GM23338 (cell line): ENCODE data around the gene DRC1. TPM values are rescaled to one million over a fixed set of nuclear protein-coding genes. Genes with fewer than 3 reads are reported as not detected.

Experiments
- ATAC-seq: fragments of 200-7000 bp; cut with Tn5 transposase; 3 replicates; pipeline ENCODE4 v1.9.1; 2020
- DNase-seq: peaks from one replicate; pipeline ENCODE4 v3.0.0-alpha.2; 2015; ENCODE audit warnings: low spot score
- H2AFZ ChIP-seq: fragments of 200-600 bp; sonication (generic); 2 replicates; pipeline ENCODE4 v1.8.0; 2016; ENCODE audit warnings: antibody characterized with exemption, mild to moderate bottlenecking, moderate library complexity
- H3F3A ChIP-seq: fragments of 200-600 bp; sonication (generic); replicated peaks from 2 replicates; pipeline ENCODE4 v1.8.0; 2017; ENCODE audit warnings: antibody characterized with exemption, mixed run types, low read depth
- H3K27ac ChIP-seq: fragments of 200-600 bp; sonication (generic); 2 replicates; pipeline ENCODE4 v1.6.1; 2016; ENCODE audit warnings: low read depth
- H3K27me3 ChIP-seq: fragments of 200-600 bp; sonication (generic); 2 replicates; pipeline ENCODE4 v1.8.0; 2016; ENCODE audit warnings: mild to moderate bottlenecking, mixed run types, moderate library complexity; ENCODE audit not compliant: insufficient read depth
- H3K36me3 ChIP-seq: fragments of 200-600 bp; sonication (generic); 2 replicates; pipeline ENCODE4 v1.8.0; 2016; ENCODE audit warnings: mild to moderate bottlenecking; ENCODE audit not compliant: insufficient read depth
- H3K4me1 ChIP-seq: fragments of 200-600 bp; sonication (generic); 2 replicates; pipeline ENCODE4 v1.8.0; 2016; ENCODE audit warnings: mild to moderate bottlenecking, moderate library complexity; ENCODE audit not compliant: insufficient read depth
- H3K4me2 ChIP-seq: fragments of 200-600 bp; sonication (generic); 2 replicates; pipeline ENCODE4 v1.7.1; 2017; ENCODE audit warnings: mixed run types
- H3K4me3 ChIP-seq: fragments of 200-600 bp; sonication (generic); 2 replicates; pipeline ENCODE4 v1.6.1; 2016; ENCODE audit warnings: mixed run types
- H3K79me2 ChIP-seq: fragments of 200-600 bp; sonication (generic); replicated peaks from 2 replicates; pipeline ENCODE4 v1.8.0; 2017; ENCODE audit warnings: mild to moderate bottlenecking; ENCODE audit not compliant: insufficient read depth
- H3K9me2 ChIP-seq: fragments of 200-600 bp; sonication (generic); 2 replicates; pipeline ENCODE4 v1.8.0; 2017; ENCODE audit not compliant: insufficient read depth
- H4K20me1 ChIP-seq: fragments of 200-600 bp; sonication (generic); replicated peaks from 2 replicates; pipeline ENCODE4 v1.8.0; 2017; ENCODE audit warnings: mild to moderate bottlenecking; ENCODE audit not compliant: insufficient read depth
- H3K27ac Mint-ChIP-seq: 2 replicates; pipeline ENCODE4 v1.8.0; 2020; ENCODE audit warnings: inconsistent platforms, mild to moderate bottlenecking, moderate library complexity, mixed read lengths
- H3K27me3 Mint-ChIP-seq: 3 replicates; pipeline ENCODE4 v1.8.0; 2022; ENCODE audit warnings: low read depth, mild to moderate bottlenecking, moderate library complexity, mixed read lengths, inconsistent platforms; ENCODE audit not compliant: insufficient read depth, poor library complexity
- H3K36me3 Mint-ChIP-seq: 3 replicates; pipeline ENCODE4 v1.8.0; 2021; ENCODE audit warnings: low read depth, mild to moderate bottlenecking, inconsistent platforms, moderate library complexity, mixed read lengths
- H3K4me1 Mint-ChIP-seq: 3 replicates; pipeline ENCODE4 v1.8.0; 2020; ENCODE audit warnings: mild to moderate bottlenecking, inconsistent platforms, mixed read lengths
- H3K4me3 Mint-ChIP-seq: 3 replicates; pipeline ENCODE4 v1.8.0; 2021; ENCODE audit warnings: moderate library complexity, mild to moderate bottlenecking, inconsistent platforms, mixed read lengths
- H3K9me3 Mint-ChIP-seq: 3 replicates; pipeline ENCODE4 v1.8.0; 2020; ENCODE audit warnings: moderate library complexity, mild to moderate bottlenecking, inconsistent platforms, mixed read lengths
- CREB1 ChIP-seq: fragments of 250-450 bp; sonication (Bioruptor Pico); IDR thresholded peaks from 2 replicates; pipeline ENCODE4 v1.5.0; 2020; ENCODE audit warnings: low read depth, mild to moderate bottlenecking, moderate library complexity
- EZH2 ChIP-seq: fragments of 200-600 bp; sonication (generic); IDR thresholded peaks from one replicate; pipeline ENCODE4 v1.8.0; 2017; ENCODE audit warnings: antibody characterized with exemption, mild to moderate bottlenecking, low read depth; ENCODE audit not compliant: unreplicated experiment
- EZH2phosphoT487 ChIP-seq: fragments of 200-600 bp; sonication (generic); IDR thresholded peaks from one replicate; pipeline ENCODE4 v1.8.1; 2018; ENCODE audit warnings: antibody characterized with exemption; ENCODE audit not compliant: unreplicated experiment
- JUNB ChIP-seq: IDR thresholded peaks from one replicate; pipeline ENCODE4 v1.6.1; 2016; ENCODE audit warnings: antibody characterized with exemption; ENCODE audit not compliant: unreplicated experiment
- NANOG ChIP-seq: IDR thresholded peaks from 2 replicates; pipeline ENCODE4 v1.6.1; 2016; ENCODE audit warnings: antibody characterized with exemption, borderline replicate concordance
- POLR2AphosphoS5 ChIP-seq: IDR thresholded peaks from 2 replicates; pipeline ENCODE4 v1.6.1; 2016; ENCODE audit warnings: antibody characterized with exemption, low read depth
- STAT1 ChIP-seq: IDR thresholded peaks from one replicate; pipeline ENCODE4 v1.6.1; 2016; ENCODE audit warnings: antibody characterized with exemption; ENCODE audit not compliant: unreplicated experiment
- ZNF114 ChIP-seq: fragments of 250-450 bp; sonication (Bioruptor Pico); IDR thresholded peaks from 2 replicates; pipeline ENCODE4 v1.5.0; 2020; ENCODE audit warnings: mild to moderate bottlenecking, moderate library complexity
- ZNF331 ChIP-seq: fragments of 250-450 bp; sonication (Bioruptor Pico); IDR thresholded peaks from 2 replicates; pipeline ENCODE4 v1.5.0; 2020; ENCODE audit warnings: low read depth, mild to moderate bottlenecking, moderate library complexity
- polyA plus RNA-seq: library from polyadenylated mRNA; unstranded; fragments of >200 nt; fragmentation: Nextera tagmentation; extraction: Ambion mirVana; gene quantifications from 2 replicates; pipeline ENCODE4 v1.2.1, GENCODE V29; 2016
- total RNA-seq: library from RNA; depleted of rRNA; stranded (reverse); fragments of >200 nt; shearing (Covaris generic); gene quantifications from 2 replicates; pipeline ENCODE4 v1.2.3, GENCODE V29; 2014
- TF ChIP-seq, protein P1 (sequence below), 2 experiments: fragments of 200-600 bp in 1 of 2; sonication (generic) in 1 of 2; conservative IDR thresholded peaks; 2 replicates each; pipeline versions ENCODE4 v1.5.1 to v1.6.1; 2016 to 2017; ENCODE audit warnings: antibody characterized with exemption in 2 of 2, low read depth in 2 of 2, mild to moderate bottlenecking in 2 of 2, moderate library complexity in 1 of 2
- TF ChIP-seq, protein P2 (sequence below): fragments of 250-450 bp; sonication (Bioruptor Pico); IDR thresholded peaks from 2 replicates; pipeline ENCODE4 v1.5.0; 2020; ENCODE audit warnings: mild to moderate bottlenecking, moderate library complexity
- TF ChIP-seq, protein P3 (sequence below): IDR thresholded peaks from 2 replicates; pipeline ENCODE4 v1.6.1; 2016; ENCODE audit warnings: antibody characterized with exemption
- TF ChIP-seq, protein P4 (sequence below): IDR thresholded peaks from one replicate; pipeline ENCODE4 v1.6.1; 2018; ENCODE audit warnings: antibody characterized with exemption; ENCODE audit not compliant: unreplicated experiment

DRC1 gene
- total and polyA plus RNA-seq, 2 experiments from 2014 or later = 0.45 TPM; not detected in 1

DNA sequence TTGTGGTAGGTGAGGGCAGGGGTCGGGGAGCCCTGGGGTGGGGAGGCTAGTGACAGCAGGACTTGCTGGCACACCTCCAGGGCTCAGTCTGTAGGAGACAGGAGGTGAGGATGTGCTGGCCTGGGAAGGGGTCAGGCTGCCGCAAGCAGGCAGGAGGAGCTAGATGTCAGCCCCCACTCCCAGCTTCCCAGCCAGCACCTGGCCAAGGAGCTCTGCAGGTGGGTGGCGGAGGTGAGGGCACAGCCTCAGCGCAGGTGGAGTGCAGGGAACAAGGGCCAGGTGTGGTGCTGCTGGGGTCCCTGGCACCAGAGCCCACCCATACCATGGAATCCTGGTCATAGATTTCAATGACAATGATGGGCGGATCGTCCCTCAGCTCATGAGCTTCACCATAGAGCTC lies 73.3 kb downstream of the DRC1 start:
- no peaks in the 10 kb centered on the region for H3K36me3 ChIP-seq
- TF ChIP-seq, protein P1, sequence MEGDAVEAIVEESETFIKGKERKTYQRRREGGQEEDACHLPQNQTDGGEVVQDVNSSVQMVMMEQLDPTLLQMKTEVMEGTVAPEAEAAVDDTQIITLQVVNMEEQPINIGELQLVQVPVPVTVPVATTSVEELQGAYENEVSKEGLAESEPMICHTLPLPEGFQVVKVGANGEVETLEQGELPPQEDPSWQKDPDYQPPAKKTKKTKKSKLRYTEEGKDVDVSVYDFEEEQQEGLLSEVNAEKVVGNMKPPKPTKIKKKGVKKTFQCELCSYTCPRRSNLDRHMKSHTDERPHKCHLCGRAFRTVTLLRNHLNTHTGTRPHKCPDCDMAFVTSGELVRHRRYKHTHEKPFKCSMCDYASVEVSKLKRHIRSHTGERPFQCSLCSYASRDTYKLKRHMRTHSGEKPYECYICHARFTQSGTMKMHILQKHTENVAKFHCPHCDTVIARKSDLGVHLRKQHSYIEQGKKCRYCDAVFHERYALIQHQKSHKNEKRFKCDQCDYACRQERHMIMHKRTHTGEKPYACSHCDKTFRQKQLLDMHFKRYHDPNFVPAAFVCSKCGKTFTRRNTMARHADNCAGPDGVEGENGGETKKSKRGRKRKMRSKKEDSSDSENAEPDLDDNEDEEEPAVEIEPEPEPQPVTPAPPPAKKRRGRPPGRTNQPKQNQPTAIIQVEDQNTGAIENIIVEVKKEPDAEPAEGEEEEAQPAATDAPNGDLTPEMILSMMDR (conservative IDR thresholded peaks at IDR 0.05; ENCODE audit: low read depth in 2 of 2) = no peak
- TF ChIP-seq EZH2phosphoT487 (no peak), ZNF331 (CRISPR knock-in tag) (no peak), CREB1 (CRISPR knock-in tag) (no peak), JUNB (no peak), POLR2AphosphoS5 (no peak), STAT1 (no peak), NANOG (no peak), ZNF114 (CRISPR knock-in tag) (no peak), EZH2 (no peak)
- TF ChIP-seq, protein P2, sequence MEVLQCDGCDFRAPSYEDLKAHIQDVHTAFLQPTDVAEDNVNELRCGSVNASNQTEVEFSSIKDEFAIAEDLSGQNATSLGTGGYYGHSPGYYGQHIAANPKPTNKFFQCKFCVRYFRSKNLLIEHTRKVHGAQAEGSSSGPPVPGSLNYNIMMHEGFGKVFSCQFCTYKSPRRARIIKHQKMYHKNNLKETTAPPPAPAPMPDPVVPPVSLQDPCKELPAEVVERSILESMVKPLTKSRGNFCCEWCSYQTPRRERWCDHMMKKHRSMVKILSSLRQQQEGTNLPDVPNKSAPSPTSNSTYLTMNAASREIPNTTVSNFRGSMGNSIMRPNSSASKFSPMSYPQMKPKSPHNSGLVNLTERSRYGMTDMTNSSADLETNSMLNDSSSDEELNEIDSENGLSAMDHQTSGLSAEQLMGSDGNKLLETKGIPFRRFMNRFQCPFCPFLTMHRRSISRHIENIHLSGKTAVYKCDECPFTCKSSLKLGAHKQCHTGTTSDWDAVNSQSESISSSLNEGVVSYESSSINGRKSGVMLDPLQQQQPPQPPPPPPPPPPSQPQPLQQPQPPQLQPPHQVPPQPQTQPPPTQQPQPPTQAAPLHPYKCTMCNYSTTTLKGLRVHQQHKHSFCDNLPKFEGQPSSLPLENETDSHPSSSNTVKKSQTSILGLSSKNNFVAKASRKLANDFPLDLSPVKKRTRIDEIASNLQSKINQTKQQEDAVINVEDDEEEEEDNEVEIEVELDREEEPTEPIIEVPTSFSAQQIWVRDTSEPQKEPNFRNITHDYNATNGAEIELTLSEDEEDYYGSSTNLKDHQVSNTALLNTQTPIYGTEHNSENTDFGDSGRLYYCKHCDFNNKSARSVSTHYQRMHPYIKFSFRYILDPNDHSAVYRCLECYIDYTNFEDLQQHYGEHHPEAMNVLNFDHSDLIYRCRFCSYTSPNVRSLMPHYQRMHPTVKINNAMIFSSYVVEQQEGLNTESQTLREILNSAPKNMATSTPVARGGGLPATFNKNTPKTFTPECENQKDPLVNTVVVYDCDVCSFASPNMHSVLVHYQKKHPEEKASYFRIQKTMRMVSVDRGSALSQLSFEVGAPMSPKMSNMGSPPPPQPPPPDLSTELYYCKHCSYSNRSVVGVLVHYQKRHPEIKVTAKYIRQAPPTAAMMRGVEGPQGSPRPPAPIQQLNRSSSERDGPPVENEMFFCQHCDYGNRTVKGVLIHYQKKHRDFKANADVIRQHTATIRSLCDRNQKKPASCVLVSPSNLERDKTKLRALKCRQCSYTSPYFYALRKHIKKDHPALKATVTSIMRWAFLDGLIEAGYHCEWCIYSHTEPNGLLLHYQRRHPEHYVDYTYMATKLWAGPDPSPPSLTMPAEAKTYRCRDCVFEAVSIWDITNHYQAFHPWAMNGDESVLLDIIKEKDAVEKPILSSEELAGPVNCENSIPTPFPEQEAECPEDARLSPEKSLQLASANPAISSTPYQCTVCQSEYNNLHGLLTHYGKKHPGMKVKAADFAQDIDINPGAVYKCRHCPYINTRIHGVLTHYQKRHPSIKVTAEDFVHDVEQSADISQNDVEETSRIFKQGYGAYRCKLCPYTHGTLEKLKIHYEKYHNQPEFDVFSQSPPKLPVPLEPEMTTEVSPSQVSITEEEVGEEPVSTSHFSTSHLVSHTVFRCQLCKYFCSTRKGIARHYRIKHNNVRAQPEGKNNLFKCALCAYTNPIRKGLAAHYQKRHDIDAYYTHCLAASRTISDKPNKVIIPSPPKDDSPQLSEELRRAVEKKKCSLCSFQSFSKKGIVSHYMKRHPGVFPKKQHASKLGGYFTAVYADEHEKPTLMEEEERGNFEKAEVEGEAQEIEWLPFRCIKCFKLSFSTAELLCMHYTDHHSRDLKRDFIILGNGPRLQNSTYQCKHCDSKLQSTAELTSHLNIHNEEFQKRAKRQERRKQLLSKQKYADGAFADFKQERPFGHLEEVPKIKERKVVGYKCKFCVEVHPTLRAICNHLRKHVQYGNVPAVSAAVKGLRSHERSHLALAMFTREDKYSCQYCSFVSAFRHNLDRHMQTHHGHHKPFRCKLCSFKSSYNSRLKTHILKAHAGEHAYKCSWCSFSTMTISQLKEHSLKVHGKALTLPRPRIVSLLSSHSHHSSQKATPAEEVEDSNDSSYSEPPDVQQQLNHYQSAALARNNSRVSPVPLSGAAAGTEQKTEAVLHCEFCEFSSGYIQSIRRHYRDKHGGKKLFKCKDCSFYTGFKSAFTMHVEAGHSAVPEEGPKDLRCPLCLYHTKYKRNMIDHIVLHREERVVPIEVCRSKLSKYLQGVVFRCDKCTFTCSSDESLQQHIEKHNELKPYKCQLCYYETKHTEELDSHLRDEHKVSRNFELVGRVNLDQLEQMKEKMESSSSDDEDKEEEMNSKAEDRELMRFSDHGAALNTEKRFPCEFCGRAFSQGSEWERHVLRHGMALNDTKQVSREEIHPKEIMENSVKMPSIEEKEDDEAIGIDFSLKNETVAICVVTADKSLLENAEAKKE (CRISPR knock-in tag) = no peak
- TF ChIP-seq, protein P3, sequence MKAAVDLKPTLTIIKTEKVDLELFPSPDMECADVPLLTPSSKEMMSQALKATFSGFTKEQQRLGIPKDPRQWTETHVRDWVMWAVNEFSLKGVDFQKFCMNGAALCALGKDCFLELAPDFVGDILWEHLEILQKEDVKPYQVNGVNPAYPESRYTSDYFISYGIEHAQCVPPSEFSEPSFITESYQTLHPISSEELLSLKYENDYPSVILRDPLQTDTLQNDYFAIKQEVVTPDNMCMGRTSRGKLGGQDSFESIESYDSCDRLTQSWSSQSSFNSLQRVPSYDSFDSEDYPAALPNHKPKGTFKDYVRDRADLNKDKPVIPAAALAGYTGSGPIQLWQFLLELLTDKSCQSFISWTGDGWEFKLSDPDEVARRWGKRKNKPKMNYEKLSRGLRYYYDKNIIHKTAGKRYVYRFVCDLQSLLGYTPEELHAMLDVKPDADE = no peak
- TF ChIP-seq, protein P4, sequence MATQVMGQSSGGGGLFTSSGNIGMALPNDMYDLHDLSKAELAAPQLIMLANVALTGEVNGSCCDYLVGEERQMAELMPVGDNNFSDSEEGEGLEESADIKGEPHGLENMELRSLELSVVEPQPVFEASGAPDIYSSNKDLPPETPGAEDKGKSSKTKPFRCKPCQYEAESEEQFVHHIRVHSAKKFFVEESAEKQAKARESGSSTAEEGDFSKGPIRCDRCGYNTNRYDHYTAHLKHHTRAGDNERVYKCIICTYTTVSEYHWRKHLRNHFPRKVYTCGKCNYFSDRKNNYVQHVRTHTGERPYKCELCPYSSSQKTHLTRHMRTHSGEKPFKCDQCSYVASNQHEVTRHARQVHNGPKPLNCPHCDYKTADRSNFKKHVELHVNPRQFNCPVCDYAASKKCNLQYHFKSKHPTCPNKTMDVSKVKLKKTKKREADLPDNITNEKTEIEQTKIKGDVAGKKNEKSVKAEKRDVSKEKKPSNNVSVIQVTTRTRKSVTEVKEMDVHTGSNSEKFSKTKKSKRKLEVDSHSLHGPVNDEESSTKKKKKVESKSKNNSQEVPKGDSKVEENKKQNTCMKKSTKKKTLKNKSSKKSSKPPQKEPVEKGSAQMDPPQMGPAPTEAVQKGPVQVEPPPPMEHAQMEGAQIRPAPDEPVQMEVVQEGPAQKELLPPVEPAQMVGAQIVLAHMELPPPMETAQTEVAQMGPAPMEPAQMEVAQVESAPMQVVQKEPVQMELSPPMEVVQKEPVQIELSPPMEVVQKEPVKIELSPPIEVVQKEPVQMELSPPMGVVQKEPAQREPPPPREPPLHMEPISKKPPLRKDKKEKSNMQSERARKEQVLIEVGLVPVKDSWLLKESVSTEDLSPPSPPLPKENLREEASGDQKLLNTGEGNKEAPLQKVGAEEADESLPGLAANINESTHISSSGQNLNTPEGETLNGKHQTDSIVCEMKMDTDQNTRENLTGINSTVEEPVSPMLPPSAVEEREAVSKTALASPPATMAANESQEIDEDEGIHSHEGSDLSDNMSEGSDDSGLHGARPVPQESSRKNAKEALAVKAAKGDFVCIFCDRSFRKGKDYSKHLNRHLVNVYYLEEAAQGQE = no peak
- no peak overlapping the region for H3K27ac Mint-ChIP-seq
- no peaks in the 10 kb centered on the region for H3K79me2 ChIP-seq
- H3K4me1 ChIP-seq = peaks cover 7% of the 10 kb centered on the region; the same call in 1 of the 2 replicates
- H4K20me1 ChIP-seq = no peaks in the 10 kb centered on the region
- peaks cover 4% of the 10 kb centered on the region for H3K4me1 Mint-ChIP-seq
- H3K36me3 Mint-ChIP-seq = no peaks in the 10 kb centered on the region
- H3F3A ChIP-seq = 0 out of 2 replicates have a peak, but pooled peaks cover 6% of the 10 kb centered on the region
- DNase-seq (no peak), ATAC-seq (no peak)
- H2AFZ ChIP-seq = no peak overlapping the region
- no peak overlapping the region for H3K27ac ChIP-seq
- no peak overlapping the region for H3K4me3 ChIP-seq
- peaks cover 16% of the 10 kb centered on the region for H3K27me3 Mint-ChIP-seq
- H3K9me3 Mint-ChIP-seq = no peaks in the 10 kb centered on the region
- H3K4me3 Mint-ChIP-seq = no peak overlapping the region
- H3K9me2 ChIP-seq = no peaks in the 10 kb centered on the region
- H3K27me3 ChIP-seq = no peaks in the 10 kb centered on the region
- no peak overlapping the region for H3K4me2 ChIP-seq
